NCI-H524 (cell line): ENCODE measurements around the gene FOXS1.
"Not testable (repeated sequence)": the region's sequence is repeated elsewhere in the genome, so short reads cannot be mapped to it uniquely, and the experiment has no call there.

Source experiments
- DNase-seq, 2 experiments: peaks; one replicate each; lab custom pipeline; 2025; lab: John Stamatoyannopoulos, UW

The FOXS1 gene

GRCh38 chr20:31822421-31823330 lies 22.7 kb downstream of the FOXS1 start:
- DNase-seq = peak; percentile 81 to 83

GRCh38 chr20:31821427-31821826 lies 24.0 kb downstream of the FOXS1 start:
- no peak for DNase-seq

- DNase-seq = no peak
Observed at GRCh38 chr20:31820228-31820627, 25.2 kb downstream of the FOXS1 start.

- DNase-seq = peak; percentile 78 to 84
Observed at GRCh38 chr20:31819083-31819784, 26.2 kb downstream of the FOXS1 start, which contains the start of gene MYLK2. MYLK2 (plus strand) TSS chr20:31819356; CDS start chr20:31819581, 225 bp downstream.

- no peak for DNase-seq
Observed at GRCh38 chr20:31818376-31818908, 27.0 kb downstream of the FOXS1 start.

GRCh38 chr20:31817461-31817860 lies 27.9 kb downstream of the FOXS1 start:
- no peak for DNase-seq

- DNase-seq = no peak
Observed at GRCh38 chr20:31816221-31816620, 29.2 kb downstream of the FOXS1 start.

- DNase-seq = peak; percentile 30 to 44
Observed at GRCh38 chr20:31815408-31816188, 29.8 kb downstream of the FOXS1 start.

- DNase-seq = not testable (repeated sequence)
Observed at GRCh38 chr20:31814142-31814541, 31.3 kb downstream of the FOXS1 start.

GRCh38 chr20:31813611-31814010 lies 31.8 kb downstream of the FOXS1 start:
- no peak for DNase-seq

- no peak for DNase-seq
Observed at GRCh38 chr20:31811796-31812728, 33.3 kb downstream of the FOXS1 start.

- no peak for DNase-seq
Observed at GRCh38 chr20:31811198-31811597, 34.2 kb downstream of the FOXS1 start.

- DNase-seq = no peak
Observed at GRCh38 chr20:31809661-31810060, 35.7 kb downstream of the FOXS1 start.

GRCh38 chr20:31808481-31808880 lies 36.9 kb downstream of the FOXS1 start:
- DNase-seq = no peak

GRCh38 chr20:31806564-31807355 lies 38.6 kb downstream of the FOXS1 start:
- no peak for DNase-seq

- no peak for DNase-seq
Observed at GRCh38 chr20:31803552-31804291, 41.7 kb downstream of the FOXS1 start.

- DNase-seq = no peak
Observed at GRCh38 chr20:31801508-31801907, 43.9 kb downstream of the FOXS1 start.

GRCh38 chr20:31797364-31797763 lies 48.0 kb downstream of the FOXS1 start:
- no peak for DNase-seq
